ENCODE results near the gene EPHB1.

The EPHB1 gene

GRCh38 chr3:135133905-135134683 lies 339.0 kb downstream of the EPHB1 start:
- DNase-seq (ENCODE audit: low read depth): no peak

DNA sequence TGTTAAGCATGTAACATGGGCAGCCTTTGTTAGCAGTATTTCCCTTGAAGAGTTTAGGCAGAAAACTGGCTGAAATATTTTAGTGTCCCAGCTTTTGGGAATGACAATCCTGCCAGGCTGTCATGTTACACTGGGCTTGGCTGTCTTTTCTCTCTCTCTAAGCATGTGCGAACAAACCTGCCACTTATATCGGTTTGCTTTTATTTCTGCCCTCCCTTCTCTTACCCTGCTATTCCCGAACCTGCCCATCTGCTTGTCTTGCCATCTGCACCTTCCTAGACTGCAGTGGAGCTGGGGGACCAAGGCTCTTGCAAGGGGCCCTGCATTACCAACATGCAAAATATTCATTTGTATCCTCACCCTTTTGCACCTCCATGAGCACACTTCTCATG lies 339.6 kb downstream of the EPHB1 start:
- DNase-seq (ENCODE audit: low read depth): no peak

DNA sequence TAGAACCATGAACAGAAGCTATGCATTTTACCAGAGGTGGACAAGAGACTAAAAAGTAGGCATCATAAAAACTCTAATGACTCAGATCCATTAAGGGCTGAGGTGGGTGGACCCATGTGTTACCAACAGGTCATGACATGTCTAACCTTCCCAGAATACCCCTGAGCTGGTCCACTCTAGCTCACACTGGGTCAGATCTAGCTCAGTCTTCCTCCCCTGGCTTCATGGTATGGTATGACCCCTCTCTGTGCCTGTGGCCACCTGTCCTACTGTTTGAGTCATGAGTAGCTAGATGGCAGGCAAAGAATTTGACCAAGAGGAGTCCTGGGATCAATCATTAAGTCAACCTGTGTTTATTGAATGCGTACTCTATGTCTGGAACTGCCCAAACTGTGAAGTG lies 340.4 kb downstream of the EPHB1 start:
- no peak for DNase-seq (ENCODE audit: low read depth)

DNA sequence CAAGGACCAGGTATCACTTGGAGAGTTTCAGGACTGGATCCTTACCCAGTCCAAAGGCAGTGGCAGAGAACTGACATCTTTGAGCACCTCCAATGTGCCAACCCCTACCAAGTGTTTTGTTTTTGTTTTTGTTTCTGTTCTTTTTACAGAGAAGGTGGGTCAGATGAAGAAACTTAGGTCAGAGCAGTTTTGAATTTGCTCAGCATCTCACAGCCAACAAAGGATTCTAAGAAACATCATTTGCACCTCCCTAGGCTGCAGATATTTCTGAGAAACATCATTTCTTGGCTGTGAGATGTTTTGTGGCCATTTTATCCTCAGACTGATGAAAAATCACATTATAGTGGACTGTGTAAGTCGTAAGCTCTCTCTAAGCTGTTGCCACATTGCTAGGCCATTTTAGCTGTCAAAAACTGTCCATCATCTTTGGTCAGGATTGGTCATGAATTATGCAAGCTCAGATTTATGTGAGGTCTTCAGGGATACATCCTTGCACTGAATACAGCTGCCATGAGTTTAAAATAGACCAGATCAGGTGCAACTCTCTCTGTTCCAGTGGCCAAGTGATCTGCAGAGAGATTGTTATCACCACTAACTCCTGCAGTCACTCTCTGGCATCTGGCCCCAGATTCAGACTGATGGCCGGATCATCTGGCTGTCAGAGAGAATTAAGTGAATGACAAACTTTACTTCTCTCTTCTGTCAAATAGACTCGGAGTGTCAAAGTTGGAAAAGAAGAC lies 341.5 kb downstream of the EPHB1 start:
- no peak for DNase-seq (ENCODE audit: low read depth)

DNA sequence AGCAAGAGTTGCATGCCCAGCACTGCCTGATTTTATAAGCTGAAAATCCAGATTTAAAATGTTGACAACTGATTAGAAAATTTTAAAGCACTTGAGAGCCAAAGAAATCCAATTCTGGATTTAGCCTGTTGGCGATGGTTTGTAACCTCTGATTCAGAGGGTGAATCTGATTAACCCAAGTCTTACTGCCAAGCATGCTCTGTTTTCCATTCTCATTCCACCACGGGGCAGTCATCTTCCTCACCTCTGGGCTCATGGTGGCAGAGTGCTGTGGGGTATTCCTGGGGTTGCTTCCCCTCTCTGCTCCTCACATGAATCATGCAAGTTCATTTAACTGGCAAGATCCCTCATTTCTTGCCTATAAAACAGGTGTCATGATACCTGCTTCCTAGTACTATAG lies 342.2 kb downstream of the EPHB1 start:
- no peak for DNase-seq (ENCODE audit: low read depth)

GRCh38 chr3:135138776-135139175 lies 343.7 kb downstream of the EPHB1 start:
- no peak for DNase-seq (ENCODE audit: low read depth)

DNA sequence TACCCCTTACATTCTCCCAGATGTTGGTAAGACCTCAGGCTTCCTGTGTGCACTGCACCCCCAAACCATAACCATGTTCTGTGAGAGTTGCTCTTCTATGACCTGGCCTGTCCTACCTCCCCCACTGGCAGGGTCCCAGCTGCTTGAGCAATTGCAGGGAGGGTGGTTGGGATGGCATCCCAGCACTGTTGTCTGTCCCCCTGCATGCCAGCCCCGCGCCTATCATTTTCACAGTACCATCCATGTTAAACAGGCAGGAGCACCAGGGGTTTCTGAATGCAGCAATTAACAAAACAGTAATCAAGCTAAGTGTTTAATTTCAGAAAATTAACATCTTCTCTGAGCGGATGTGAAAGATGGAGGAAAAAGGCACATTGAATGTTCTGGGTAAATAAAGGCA lies 345.5 kb downstream of the EPHB1 start:
- no peak for DNase-seq (ENCODE audit: low read depth)

DNA sequence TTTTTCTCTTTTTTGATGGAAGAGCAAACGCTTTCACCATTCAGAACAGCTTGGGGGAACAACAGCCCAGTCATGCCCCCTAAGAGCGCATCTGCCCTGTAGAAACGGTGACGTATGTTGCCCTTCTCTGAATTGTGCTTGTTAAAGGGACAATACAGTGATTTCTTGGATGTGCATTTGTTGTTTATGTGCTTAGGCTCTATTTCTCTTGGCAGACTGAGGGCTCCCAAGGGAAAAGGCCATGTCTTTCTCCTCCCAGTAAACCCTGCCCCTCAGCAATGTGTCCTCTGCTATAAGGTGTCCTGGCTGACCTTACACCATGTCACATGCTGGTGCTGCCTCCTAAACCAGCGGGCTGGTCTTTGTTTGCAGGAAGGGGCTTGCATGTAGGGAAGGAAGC lies 346.1 kb downstream of the EPHB1 start:
- DNase-seq (ENCODE audit: low read depth): no peak

GRCh38 chr3:135141672-135142071 lies 346.6 kb downstream of the EPHB1 start:
- no peak for DNase-seq (ENCODE audit: low read depth)

DNA sequence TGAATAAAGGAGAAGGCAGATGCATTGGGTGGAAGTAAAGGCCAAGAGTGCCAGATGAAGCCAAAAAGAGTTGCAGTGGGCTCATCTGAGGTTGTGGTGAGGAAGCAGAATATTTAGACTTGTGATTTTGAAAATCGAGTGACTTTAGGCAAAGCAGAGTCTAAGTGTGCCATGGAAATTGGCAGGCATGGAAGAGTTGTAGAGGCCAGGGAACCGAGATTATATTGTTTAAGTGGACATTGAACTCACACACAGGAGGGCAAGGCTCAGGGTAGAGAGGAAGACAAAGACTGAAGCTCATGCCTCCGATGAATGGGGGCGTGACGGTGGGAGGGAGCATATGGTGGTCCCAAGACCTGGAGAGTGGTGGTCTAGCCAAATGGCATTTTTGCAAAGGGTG lies 347.5 kb downstream of the EPHB1 start:
- DNase-seq (ENCODE audit: low read depth): no peak

GRCh38 chr3:135143474-135143873 lies 348.4 kb downstream of the EPHB1 start:
- no peak for DNase-seq (ENCODE audit: low read depth)

GRCh38 chr3:135145581-135145980 lies 350.5 kb downstream of the EPHB1 start:
- DNase-seq (ENCODE audit: low read depth): no peak

- DNase-seq (ENCODE audit: low read depth): no peak
These were observed 352.6 kb downstream of the EPHB1 start for GRCh38 chr3:135147657-135148056.

DNA sequence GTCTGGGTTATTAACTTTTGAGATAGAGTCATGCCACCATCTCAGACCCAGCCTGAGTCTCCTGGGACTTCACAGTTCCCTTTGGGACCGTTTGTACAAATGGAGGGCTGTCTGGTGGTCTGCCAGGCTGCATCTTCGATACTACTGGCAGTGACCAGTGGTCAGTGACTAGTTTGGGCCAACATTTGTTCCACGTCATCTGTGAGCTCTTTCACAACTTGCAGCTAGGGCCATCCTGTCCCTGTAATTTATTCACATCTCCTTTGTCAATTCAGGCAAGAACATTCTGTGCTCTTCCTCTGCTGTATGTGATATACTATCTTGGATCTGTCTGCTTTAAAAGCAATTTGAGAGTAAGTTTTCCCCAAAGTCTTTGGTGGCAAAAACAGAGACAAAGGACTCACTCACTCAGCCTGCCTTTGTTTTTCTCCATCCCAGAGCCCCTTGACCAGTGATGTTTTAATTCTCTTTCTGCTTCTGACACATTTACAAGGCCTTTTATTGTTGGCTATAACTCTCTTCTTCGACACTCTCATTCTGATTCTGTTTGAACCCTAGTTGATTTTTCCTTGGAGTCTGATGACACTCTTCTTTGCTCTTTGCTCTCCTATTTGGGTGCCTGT lies 353.4 kb downstream of the EPHB1 start:
- DNase-seq (ENCODE audit: low read depth): no peak

DNA sequence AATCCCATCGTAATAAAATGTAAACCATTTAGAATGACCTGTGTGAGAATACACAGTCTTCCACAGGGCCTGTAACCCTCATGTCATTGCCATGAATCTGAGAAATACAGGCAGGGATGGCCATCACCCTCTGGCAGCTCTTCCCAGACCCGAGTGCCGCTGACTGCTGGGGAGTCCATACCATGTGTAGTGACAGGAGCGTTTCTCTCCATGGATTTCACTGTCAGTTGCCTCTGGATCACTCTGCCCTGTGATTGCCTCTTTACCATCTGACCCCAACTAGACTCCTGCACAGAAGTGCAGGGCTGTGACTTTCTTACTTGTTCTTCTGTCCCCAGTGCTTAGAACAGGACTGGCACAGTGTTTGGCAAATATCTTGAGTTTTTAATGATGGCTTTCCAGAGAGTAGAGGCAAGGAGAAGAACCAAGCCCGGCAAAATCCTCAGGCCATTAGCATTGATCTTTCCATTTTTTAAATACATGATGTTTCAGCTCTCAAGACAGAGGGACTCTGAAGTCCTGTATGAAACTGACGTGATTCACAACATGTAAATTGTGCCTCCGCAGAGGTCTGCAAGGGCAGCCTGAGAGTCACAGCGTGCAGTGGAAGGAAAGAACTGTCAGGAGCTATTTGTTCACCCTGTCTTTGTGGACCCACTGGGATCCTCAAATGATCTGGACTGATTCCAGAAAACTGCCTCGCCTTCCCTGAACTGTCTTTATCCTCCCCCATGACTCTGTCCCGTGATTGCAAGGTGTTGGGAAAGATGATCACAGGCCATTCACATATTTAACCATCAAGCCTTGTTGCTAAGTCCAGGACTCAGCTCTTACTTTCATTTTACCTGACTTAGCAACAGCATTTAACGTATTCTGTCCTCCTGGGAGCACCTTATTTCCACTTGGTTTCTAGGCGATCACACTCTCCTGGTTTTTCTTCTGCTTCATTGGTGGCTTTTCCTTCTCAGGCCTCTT lies 354.9 kb downstream of the EPHB1 start:
- DNase-seq (ENCODE audit: low read depth): no peak

- no peak for DNase-seq (ENCODE audit: low read depth)
These were observed 359.1 kb downstream of the EPHB1 start for GRCh38 chr3:135154186-135154585.

- DNase-seq (ENCODE audit: low read depth): no peak
These were observed 360.2 kb downstream of the EPHB1 start for GRCh38 chr3:135155228-135155627.

DNA sequence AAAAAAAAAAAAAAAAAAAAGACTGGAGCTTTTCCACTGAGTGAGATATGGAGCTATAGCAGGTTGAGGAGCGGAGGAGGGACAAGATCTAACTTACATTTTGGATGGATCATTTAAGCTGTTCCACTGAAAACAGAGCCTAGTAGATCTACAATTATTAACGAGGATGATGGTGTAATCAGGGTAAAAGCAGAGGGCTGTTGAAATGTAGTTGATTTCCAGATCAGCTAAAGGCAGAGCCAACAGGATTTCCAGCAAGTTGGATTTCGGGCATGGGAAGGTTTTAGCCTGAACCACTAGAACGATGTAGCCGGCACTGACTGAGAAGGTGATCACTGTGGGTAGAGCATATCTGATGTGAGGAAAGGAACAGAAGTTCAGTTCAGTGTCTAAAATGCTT lies 360.7 kb downstream of the EPHB1 start:
- DNase-seq (ENCODE audit: low read depth): no peak

DNA sequence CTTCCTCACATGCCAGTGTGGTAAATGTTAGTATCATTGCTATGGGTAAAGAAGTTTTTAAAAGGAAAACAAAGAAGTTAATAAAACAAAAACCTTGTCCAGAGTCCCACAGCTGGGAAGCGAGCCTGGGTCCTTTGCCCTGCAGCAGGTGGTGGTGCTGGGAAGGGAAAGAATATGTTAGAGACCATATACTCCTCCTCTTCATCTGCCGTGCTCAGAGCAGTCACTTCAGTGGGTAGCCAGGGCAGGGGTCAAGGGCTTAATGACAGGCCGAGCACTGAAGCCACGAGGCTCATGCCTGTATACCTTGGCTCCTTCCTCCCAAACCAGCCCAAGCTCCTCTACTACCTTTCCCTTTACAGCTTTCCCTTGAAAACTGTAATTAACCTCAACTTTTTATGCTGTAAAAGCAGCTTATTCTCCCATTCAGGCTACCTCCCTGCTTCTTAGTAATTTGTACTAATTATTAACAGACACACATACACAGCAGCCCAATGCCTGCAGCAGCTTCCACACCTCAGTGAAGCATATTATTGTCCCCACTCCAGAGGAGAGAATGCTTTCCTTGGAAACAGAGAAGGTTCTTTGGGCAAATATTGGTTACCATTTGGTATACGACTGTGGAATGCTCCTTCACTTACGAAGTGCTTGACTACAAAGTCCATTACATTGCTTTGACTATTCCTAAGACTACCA lies 362.1 kb downstream of the EPHB1 start:
- DNase-seq (ENCODE audit: low read depth): no peak

DNA sequence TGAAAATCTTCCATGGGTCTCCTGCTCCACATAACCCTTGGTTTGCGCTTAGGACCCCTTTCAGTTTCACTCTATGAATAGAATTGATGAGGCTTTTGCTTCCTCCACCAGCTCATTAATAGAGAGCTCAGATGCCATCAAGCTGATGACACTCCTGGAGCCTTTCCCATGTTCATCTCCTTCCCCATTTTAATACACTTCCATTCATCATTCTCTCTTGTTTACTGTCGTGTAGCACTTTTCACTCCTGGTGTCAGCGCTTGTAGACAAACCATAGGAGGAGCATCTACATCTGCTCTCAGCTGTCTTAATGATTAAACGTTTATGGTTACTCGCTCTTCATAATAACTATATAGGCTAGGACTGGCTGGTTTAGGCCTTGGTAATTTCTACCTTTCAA lies 363.5 kb downstream of the EPHB1 start:
- no peak for DNase-seq (ENCODE audit: low read depth)

DNA sequence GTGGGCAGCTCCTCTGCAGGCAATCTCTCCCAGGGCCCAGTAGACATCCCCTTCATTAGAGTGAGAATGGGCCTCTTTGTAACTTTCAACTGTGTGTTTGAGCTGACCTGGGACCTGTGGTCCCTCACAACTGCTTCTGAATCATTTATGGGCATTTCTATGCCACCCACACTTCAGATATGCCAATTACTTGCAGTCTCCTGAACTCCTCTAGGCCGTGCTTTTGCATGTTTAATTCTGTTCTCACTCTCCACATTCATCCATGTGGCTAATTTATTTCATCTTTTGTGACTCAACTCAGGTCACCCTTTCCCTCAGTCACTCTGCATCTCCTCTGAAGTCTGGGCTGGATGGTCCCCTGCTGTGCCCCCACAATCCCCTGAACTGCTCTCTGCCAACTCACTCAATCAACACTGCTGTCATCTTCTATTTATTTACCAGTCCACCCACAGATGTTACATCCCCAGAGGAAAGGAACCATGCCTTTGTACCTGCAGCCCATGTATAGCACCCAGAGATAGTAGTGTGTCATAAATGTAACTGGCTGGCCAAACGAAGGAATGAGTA lies 364.7 kb downstream of the EPHB1 start:
- DNase-seq (ENCODE audit: low read depth): no peak
